PC-3 (cell line): ENCODE results near the gene DHH. TPM values are rescaled to one million over a fixed set of nuclear protein-coding genes. Genes with fewer than 3 reads are reported as not detected.
"Not testable (repeated sequence)": the region's sequence is repeated elsewhere in the genome, so short reads cannot be mapped to it uniquely, and the experiment has no call there.

Experiments
- ATAC-seq: fragments of 200-7000 bp; cut with Tn5 transposase; 2 replicates; pipeline ENCODE4 v1.9.1; 2020; ENCODE audit warnings: mild to moderate bottlenecking, moderate library complexity
- BruUV-seq: library from RNA; stranded (reverse); fragments of 400-500 nt; replicated peaks from 2 replicates; lab custom pipeline; 2021; lab: Mats Ljungman, UMichigan
- CTCF ChIA-PET: fragments of 300-600 bp; sonication (Branson Sonifier 250); formaldehyde crosslinking; loops from one replicate; lab custom pipeline; 2022; ENCODE audit warnings: antibody characterized with exemption; lab: Charles Lee
- POLR2A ChIA-PET: fragments of 300-600 bp; sonication (Branson Sonifier 250); formaldehyde crosslinking; loops from one replicate; lab custom pipeline; 2022; ENCODE audit warnings: antibody characterized with exemption; ENCODE audit not compliant: unreplicated experiment; lab: Charles Lee
- DNase-seq: peaks from one replicate; pipeline ENCODE4 v3.0.0-alpha.2; 2015
- H2AFZ ChIP-seq: fragments of 300-600 bp; sonication (generic); 2 replicates; pipeline ENCODE4 v1.6.0; 2016; ENCODE audit warnings: antibody characterized with exemption, low read length
- H3F3A ChIP-seq: fragments of 300-600 bp; sonication (generic); one replicate; pipeline ENCODE4 v1.6.0; 2017; ENCODE audit warnings: antibody characterized with exemption, low read length, control low read depth, mild to moderate bottlenecking; ENCODE audit not compliant: unreplicated experiment
- H3K27ac ChIP-seq: fragments of 300-600 bp; sonication (generic); 2 replicates; pipeline ENCODE4 v1.5.1; 2016; ENCODE audit warnings: mild to moderate bottlenecking, low read length
- H3K27me3 ChIP-seq: fragments of 300-600 bp; sonication (generic); 2 replicates; pipeline ENCODE4 v1.6.1; 2016; ENCODE audit warnings: low read length, mixed read lengths
- H3K36me3 ChIP-seq: fragments of 300-600 bp; sonication (generic); 2 replicates; pipeline ENCODE4 v1.6.1; 2016; ENCODE audit warnings: low read depth, mixed run types, low read length, mixed read lengths
- H3K4me1 ChIP-seq: fragments of 300-600 bp; sonication (generic); 2 replicates; pipeline ENCODE4 v1.5.1; 2016; ENCODE audit warnings: low read length; ENCODE audit not compliant: insufficient read depth
- H3K4me2 ChIP-seq: fragments of 300-600 bp; sonication (generic); 2 replicates; pipeline ENCODE4 v1.6.0; 2016; ENCODE audit warnings: low read length
- H3K4me3 ChIP-seq: fragments of 300-600 bp; sonication (generic); 2 replicates; pipeline ENCODE4 v1.5.1; 2016; ENCODE audit warnings: mild to moderate bottlenecking, low read length, mixed read lengths
- H3K79me2 ChIP-seq: fragments of 300-600 bp; sonication (generic); 2 replicates; pipeline ENCODE4 v1.6.1; 2017; ENCODE audit warnings: low read length, mixed read lengths
- H3K9ac ChIP-seq: fragments of 300-600 bp; sonication (generic); 2 replicates; pipeline ENCODE4 v1.6.0; 2016; ENCODE audit warnings: mild to moderate bottlenecking, low read length
- H3K9me2 ChIP-seq: fragments of 300-600 bp; sonication (generic); replicated peaks from 2 replicates; pipeline ENCODE4 v1.6.1; 2016; ENCODE audit warnings: mixed run types, low read length, mixed read lengths
- H3K9me3 ChIP-seq: fragments of 300-600 bp; sonication (generic); 2 replicates; pipeline ENCODE4 v1.6.1; 2016; ENCODE audit warnings: low read length, mixed read lengths
- H4K20me1 ChIP-seq: fragments of 300-600 bp; sonication (generic); 2 replicates; pipeline ENCODE4 v1.6.1; 2016; ENCODE audit warnings: low read length, mixed read lengths
- CTCF ChIP-seq: fragments of 300-600 bp; sonication (generic); conservative IDR thresholded peaks from 2 replicates; pipeline ENCODE4 v1.5.1; 2017; ENCODE audit warnings: antibody characterized with exemption, low read depth, mild to moderate bottlenecking, low read length
- EZH2 ChIP-seq: fragments of 300-600 bp; sonication (generic); IDR thresholded peaks from one replicate; pipeline ENCODE4 v1.6.1; 2017; ENCODE audit warnings: antibody characterized with exemption, mild to moderate bottlenecking, low read length; ENCODE audit not compliant: unreplicated experiment
- EZH2phosphoT487 ChIP-seq: fragments of 300-600 bp; sonication (generic); IDR thresholded peaks from 2 replicates; pipeline ENCODE4 v1.6.1; 2018; ENCODE audit warnings: mild to moderate bottlenecking, antibody characterized with exemption, low read length, borderline replicate concordance
- intact Hi-C: fragments of 100-400 bp; cut with micrococcal nuclease; formaldehyde crosslinking; loops from 2 replicates; pipeline ENCODE4 v1.9.0; 2023
- total RNA-seq: library from RNA; depleted of rRNA; stranded (reverse); fragments of >200 nt; gene quantifications from 2 replicates; pipeline ENCODE4 v1.2.3, GENCODE V29; 2014

DHH gene
- total RNA-seq, 1 experiment from 2014 or later = 0.04 TPM

GRCh38 chr12:49138587-49138986, 44.0 kb upstream of the DHH start:
- Histone ChIP-seq H2AFZ (no peak overlapping the region), H4K20me1 (no peaks in the 10 kb centered on the region), H3K27me3 (no peaks in the 10 kb centered on the region), H3K4me2 (no peak overlapping the region), H3F3A (no peaks in the 10 kb centered on the region), H3K36me3 (no peaks in the 10 kb centered on the region), H3K9ac (no peak overlapping the region), H3K4me1 (no peaks in the 10 kb centered on the region), H3K9me2 (no peaks in the 10 kb centered on the region), H3K4me3 (no peak overlapping the region), H3K79me2 (peaks cover 3% of the 10 kb centered on the region; the same call in 1 of the 2 replicates), H3K9me3 (no peaks in the 10 kb centered on the region), H3K27ac (no peak overlapping the region)
- POLR2A ChIA-PET = no interaction called here
- DNase-seq (no peak), ATAC-seq (no peak)
- no peak for TF ChIP-seq EZH2phosphoT487
- no peak for TF ChIP-seq EZH2
- no peak for TF ChIP-seq CTCF
- CTCF ChIA-PET = no interaction called here
- intact Hi-C loops = no loop called here
- BruUV-seq = no TSS peak

- no peak overlapping the region for H3K4me2 ChIP-seq
- no peaks in the 10 kb centered on the region for H4K20me1 ChIP-seq
- no peak overlapping the region for H3K27ac ChIP-seq
- peaks cover 14% of the 10 kb centered on the region for H3K79me2 ChIP-seq
- H3K9me2 ChIP-seq = no peaks in the 10 kb centered on the region
- peaks cover 8% of the 10 kb centered on the region for H3K4me1 ChIP-seq
- H2AFZ ChIP-seq = no peak overlapping the region
- no peak overlapping the region for H3K9ac ChIP-seq
- BruUV-seq = no TSS peak
- TF ChIP-seq CTCF = no peak
- TF ChIP-seq EZH2 = no peak
- no peak for TF ChIP-seq EZH2phosphoT487
- no peak overlapping the region for H3K4me3 ChIP-seq
- CTCF ChIA-PET = no interaction called here
- no peaks in the 10 kb centered on the region for H3K9me3 ChIP-seq
- H3K27me3 ChIP-seq = no peaks in the 10 kb centered on the region
- intact Hi-C loops = no loop called here
- H3F3A ChIP-seq = no peaks in the 10 kb centered on the region
- DNase-seq (no peak), ATAC-seq (no peak)
- POLR2A ChIA-PET = no interaction called here
- no peaks in the 10 kb centered on the region for H3K36me3 ChIP-seq
These were observed 42.9 kb upstream of the DHH start for GRCh38 chr12:49137476-49137875.

GRCh38 chr12:49136997-49137396, 42.4 kb upstream of the DHH start:
- Histone ChIP-seq H3K79me2 (peaks cover 19% of the 10 kb centered on the region), H3K4me1 (peaks cover 13% of the 10 kb centered on the region)
- H3K9me3 ChIP-seq, H3K27me3 ChIP-seq, intact Hi-C loops, H3K4me3 ChIP-seq, DNase-seq, H3K9ac ChIP-seq, POLR2A ChIA-PET, H3K9me2 ChIP-seq, ATAC-seq, H2AFZ ChIP-seq, BruUV-seq, H3K4me2 ChIP-seq, H3K27ac ChIP-seq, H3F3A ChIP-seq, H4K20me1 ChIP-seq, CTCF ChIA-PET, H3K36me3 ChIP-seq: not testable (repeated sequence)
